Neural progenitor cell (in vitro differentiated cells): ENCODE data around the gene CSTF1. TPM values are rescaled to one million over a fixed set of nuclear protein-coding genes. Genes with fewer than 3 reads are reported as not detected.

Experiments used
- DNase-seq: peaks from one replicate; pipeline ENCODE4 v3.0.0-alpha.2; 2016; ENCODE audit warnings: low spot score
- H2AFZ ChIP-seq: fragments of 200-600 bp; sonication (generic); replicated peaks from 2 replicates; pipeline ENCODE4 v1.6.1; 2016; ENCODE audit warnings: antibody characterized with exemption
- H3F3A ChIP-seq: fragments of 200-600 bp; sonication (generic); 2 replicates; pipeline ENCODE4 v1.6.1; 2016; ENCODE audit warnings: antibody characterized with exemption, low read depth
- H3K27ac ChIP-seq: fragments of 200-600 bp; sonication (generic); 2 replicates; pipeline ENCODE4 v1.5.1; 2016; ENCODE audit warnings: mild to moderate bottlenecking
- H3K27me3 ChIP-seq: fragments of 200-600 bp; sonication (generic); 2 replicates; pipeline ENCODE4 v1.6.1; 2016; ENCODE audit warnings: mild to moderate bottlenecking, moderate library complexity
- H3K36me3 ChIP-seq: fragments of 200-600 bp; sonication (generic); 2 replicates; pipeline ENCODE4 v1.5.1; 2016
- H3K4me1 ChIP-seq: fragments of 200-600 bp; sonication (generic); 2 replicates; pipeline ENCODE4 v1.6.1; 2016; ENCODE audit warnings: mixed run types
- H3K4me2 ChIP-seq: fragments of 200-600 bp; sonication (generic); 2 replicates; pipeline ENCODE4 v1.6.1; 2016
- H3K4me3 ChIP-seq: fragments of 200-600 bp; sonication (generic); 2 replicates; pipeline ENCODE4 v1.5.1; 2016
- H3K79me2 ChIP-seq: fragments of 200-600 bp; sonication (generic); 2 replicates; pipeline ENCODE4 v1.6.1; 2016; ENCODE audit warnings: low read depth
- H3K9ac ChIP-seq: fragments of 200-600 bp; sonication (generic); 2 replicates; pipeline ENCODE4 v1.6.1; 2016
- H3K9me3 ChIP-seq: fragments of 200-600 bp; sonication (generic); 2 replicates; pipeline ENCODE4 v1.5.1; 2016; ENCODE audit warnings: low read depth
- H4K20me1 ChIP-seq: fragments of 200-600 bp; sonication (generic); 2 replicates; pipeline ENCODE4 v1.6.1; 2016; ENCODE audit warnings: low read depth
- H3K27ac Mint-ChIP-seq: 3 replicates; pipeline ENCODE4 v1.8.0; 2021; ENCODE audit warnings: mixed read lengths
- H3K27me3 Mint-ChIP-seq: 2 replicates; pipeline ENCODE4 v1.8.0; 2022; ENCODE audit warnings: low read depth, mild to moderate bottlenecking, inconsistent platforms, moderate library complexity, mixed read lengths; ENCODE audit not compliant: insufficient read depth
- H3K36me3 Mint-ChIP-seq: 3 replicates; pipeline ENCODE4 v1.8.0; 2021; ENCODE audit warnings: mixed read lengths
- H3K4me1 Mint-ChIP-seq: 3 replicates; pipeline ENCODE4 v1.8.0; 2021; ENCODE audit warnings: mixed read lengths
- H3K4me3 Mint-ChIP-seq: 3 replicates; pipeline ENCODE4 v1.8.0; 2021; ENCODE audit warnings: mild to moderate bottlenecking, moderate library complexity, mixed read lengths
- H3K9me3 Mint-ChIP-seq: 3 replicates; pipeline ENCODE4 v1.8.0; 2020; ENCODE audit warnings: mixed read lengths
- EZH2 ChIP-seq: fragments of 200-600 bp; sonication (generic); IDR thresholded peaks from 2 replicates; pipeline ENCODE4 v1.6.1; 2017; ENCODE audit warnings: antibody characterized with exemption, mild to moderate bottlenecking, moderate library complexity
- EZH2phosphoT487 ChIP-seq: fragments of 200-600 bp; sonication (generic); IDR thresholded peaks from 2 replicates; pipeline ENCODE4 v1.6.1; 2017; ENCODE audit warnings: antibody characterized with exemption
- total RNA-seq: library from RNA; depleted of rRNA; stranded (reverse); fragments of >200 nt; gene quantifications from 2 replicates; pipeline ENCODE4 v1.2.3, GENCODE V29; 2015; ENCODE audit warnings: low replicate concordance
- TF ChIP-seq, protein P1 (sequence below): fragments of 200-600 bp; sonication (generic); IDR thresholded peaks from 2 replicates; pipeline ENCODE4 v1.5.1; 2017; ENCODE audit warnings: antibody characterized with exemption, mild to moderate bottlenecking

Gene CSTF1
- total RNA-seq, 1 donor from 2014 or later = 87.2 TPM

DNA sequence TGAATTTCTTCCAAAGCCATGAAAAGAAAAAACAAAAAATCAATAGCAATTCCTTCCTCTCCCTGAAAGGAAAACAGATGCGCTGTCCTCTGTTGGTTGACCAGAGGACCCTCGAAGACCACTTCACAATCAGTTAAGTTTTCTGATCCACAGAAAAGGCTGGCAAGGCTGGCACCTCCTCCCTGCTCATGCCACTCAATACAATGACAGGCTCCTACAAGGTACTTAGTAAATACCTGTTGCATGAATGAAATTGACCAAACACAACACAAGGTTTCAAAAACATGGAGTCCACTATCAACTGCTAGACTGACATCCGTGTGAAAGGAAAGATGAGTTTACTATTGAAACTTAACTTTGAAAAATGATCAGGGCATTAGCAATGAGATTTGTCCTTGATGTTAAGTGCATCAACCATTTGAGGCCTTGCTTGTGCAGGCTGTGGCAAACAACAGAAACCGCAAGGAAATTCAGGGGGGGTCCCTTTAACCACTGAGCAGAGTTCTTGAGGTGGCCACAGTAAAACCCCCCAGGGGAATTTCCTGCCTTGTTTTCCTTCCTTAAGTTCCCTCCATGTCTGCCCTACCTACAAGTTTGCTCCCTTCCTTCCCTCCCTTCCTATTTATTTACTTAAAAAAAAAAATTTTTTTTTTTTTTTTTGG, 48.0 kb downstream of the CSTF1 start:
- Mint-ChIP-seq H3K4me1 (peaks cover 2% of the 10 kb centered on the region), H3K27ac (peak overlapping the region; percentile 26), H3K27me3 (peaks cover 2% of the 10 kb centered on the region), H3K36me3 (no peaks in the 10 kb centered on the region), H3K9me3 (no peaks in the 10 kb centered on the region), H3K4me3 (no peak overlapping the region)
- Histone ChIP-seq H3K36me3 (no peaks in the 10 kb centered on the region), H4K20me1 (no peaks in the 10 kb centered on the region), H3F3A (no peaks in the 10 kb centered on the region), H3K4me2 (no peak overlapping the region), H2AFZ (no peak overlapping the region), H3K79me2 (no peaks in the 10 kb centered on the region), H3K4me3 (no peak overlapping the region), H3K9ac (no peak overlapping the region), H3K4me1 (no peaks in the 10 kb centered on the region), H3K27me3 (no peaks in the 10 kb centered on the region), H3K9me3 (no peaks in the 10 kb centered on the region), H3K27ac (no peak overlapping the region)
- TF ChIP-seq EZH2 = no peak
- TF ChIP-seq, protein P1, sequence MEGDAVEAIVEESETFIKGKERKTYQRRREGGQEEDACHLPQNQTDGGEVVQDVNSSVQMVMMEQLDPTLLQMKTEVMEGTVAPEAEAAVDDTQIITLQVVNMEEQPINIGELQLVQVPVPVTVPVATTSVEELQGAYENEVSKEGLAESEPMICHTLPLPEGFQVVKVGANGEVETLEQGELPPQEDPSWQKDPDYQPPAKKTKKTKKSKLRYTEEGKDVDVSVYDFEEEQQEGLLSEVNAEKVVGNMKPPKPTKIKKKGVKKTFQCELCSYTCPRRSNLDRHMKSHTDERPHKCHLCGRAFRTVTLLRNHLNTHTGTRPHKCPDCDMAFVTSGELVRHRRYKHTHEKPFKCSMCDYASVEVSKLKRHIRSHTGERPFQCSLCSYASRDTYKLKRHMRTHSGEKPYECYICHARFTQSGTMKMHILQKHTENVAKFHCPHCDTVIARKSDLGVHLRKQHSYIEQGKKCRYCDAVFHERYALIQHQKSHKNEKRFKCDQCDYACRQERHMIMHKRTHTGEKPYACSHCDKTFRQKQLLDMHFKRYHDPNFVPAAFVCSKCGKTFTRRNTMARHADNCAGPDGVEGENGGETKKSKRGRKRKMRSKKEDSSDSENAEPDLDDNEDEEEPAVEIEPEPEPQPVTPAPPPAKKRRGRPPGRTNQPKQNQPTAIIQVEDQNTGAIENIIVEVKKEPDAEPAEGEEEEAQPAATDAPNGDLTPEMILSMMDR = no peak
- no peak for TF ChIP-seq EZH2phosphoT487
- no peak for DNase-seq

DNA sequence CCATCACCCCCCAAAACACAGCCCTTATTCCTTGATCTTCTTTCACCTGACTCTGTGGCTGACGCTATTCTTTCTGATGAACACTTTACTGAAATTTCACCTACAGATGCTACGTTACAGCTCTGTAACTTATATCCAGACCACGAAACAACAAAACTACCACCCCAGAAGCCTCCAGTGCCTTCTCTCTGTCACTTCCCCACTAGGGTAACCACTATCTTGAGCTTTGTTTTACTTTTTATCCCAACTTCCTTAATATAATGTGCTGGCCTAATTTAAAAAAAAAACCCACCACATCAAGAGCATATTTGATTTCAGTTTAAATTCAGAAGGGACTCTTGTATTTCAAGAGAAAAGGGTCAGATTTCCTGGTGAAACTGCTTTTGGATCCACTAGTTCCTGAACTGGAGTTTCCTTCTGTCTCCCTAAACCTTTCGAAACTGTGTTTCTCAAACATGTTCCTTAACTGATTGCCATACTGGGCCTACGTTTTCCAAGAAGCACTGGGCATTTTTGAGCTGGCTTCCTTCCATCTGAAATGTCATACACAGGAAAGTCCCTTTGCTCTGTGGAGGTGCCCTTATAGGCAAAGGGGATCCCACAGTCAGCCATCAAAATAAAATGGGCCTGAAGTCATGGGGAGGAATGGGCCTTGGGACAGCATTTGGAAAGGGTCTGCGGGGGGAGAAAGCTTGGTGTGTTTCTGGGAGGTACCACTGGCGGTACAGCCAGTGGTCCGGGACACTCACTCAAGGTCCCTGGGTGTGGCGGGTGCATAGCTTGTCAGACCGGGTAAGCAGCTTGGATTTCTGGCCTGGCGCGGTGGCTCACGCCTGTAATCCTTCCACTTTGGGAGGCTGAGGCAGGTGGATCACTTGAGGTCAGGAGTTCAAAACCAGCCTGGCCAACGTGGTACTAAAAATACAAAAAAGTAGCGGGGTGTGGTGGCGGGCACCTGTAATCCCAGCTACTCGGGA, 50.2 kb downstream of the CSTF1 start:
- no peak overlapping the region for H3K27ac Mint-ChIP-seq
- TF ChIP-seq, protein P1 = no peak
- no peak for TF ChIP-seq EZH2phosphoT487
- no peak for TF ChIP-seq EZH2
- no peaks in the 10 kb centered on the region for H3K9me3 Mint-ChIP-seq
- Histone ChIP-seq H3K4me2 (no peak overlapping the region), H4K20me1 (no peaks in the 10 kb centered on the region), H3K4me3 (no peak overlapping the region), H3K27me3 (no peaks in the 10 kb centered on the region), H3K79me2 (no peaks in the 10 kb centered on the region), H3K36me3 (no peaks in the 10 kb centered on the region), H3K4me1 (no peaks in the 10 kb centered on the region), H3F3A (no peaks in the 10 kb centered on the region), H2AFZ (no peak overlapping the region), H3K9ac (no peak overlapping the region), H3K9me3 (no peaks in the 10 kb centered on the region), H3K27ac (no peak overlapping the region)
- peaks cover 6% of the 10 kb centered on the region for H3K4me1 Mint-ChIP-seq
- peaks cover 2% of the 10 kb centered on the region for H3K27me3 Mint-ChIP-seq
- DNase-seq = no peak
- H3K36me3 Mint-ChIP-seq = no peaks in the 10 kb centered on the region
- H3K4me3 Mint-ChIP-seq = no peak overlapping the region

DNA sequence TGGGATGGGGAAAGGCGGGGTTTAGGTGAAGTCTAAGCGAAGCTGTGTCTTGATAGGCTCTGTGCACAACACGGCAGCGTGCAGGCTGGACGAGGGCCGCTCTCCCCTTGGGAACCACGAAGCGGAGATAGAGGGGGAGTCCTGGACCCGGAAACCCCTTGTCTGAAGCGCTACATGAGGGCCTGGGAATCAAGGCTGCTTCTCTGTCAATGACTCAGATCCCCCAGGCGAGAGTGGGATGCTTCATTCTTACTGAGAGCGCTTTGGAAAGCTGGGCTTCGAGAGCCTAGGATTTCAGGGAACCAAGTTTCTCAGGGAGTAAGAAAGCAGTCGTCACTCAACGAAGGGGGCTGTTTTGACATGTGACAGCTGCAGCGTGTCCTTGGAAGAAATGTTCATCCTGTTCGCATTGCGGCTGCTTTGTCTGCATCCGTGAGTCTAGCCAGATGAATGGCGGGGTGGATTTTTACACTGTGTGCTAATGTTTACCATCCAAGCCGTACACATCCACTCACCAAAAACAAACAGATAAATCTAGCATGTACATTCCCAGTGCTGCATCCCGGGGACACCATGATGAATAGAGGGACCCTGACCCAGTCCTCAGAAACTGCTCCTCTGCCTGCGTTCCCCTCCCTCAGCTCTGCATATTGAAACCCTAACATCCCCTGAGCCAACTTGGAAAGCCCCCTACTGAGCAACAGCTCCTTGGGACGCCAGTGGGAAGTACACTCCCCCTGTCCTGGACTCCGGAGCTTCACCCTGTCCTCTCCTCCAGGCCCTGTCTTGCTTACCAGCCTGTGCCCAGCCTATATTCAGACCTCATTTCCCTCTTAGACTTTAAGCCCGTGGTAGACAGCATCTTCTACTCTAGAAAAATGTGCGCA, 51.5 kb downstream of the CSTF1 start:
- H3F3A ChIP-seq = no peaks in the 10 kb centered on the region
- H3K79me2 ChIP-seq = no peaks in the 10 kb centered on the region
- no peak overlapping the region for H3K4me2 ChIP-seq
- peak overlapping the region; percentile 18 for H3K27ac Mint-ChIP-seq
- TF ChIP-seq, protein P1 = no peak
- H3K27me3 ChIP-seq = no peaks in the 10 kb centered on the region
- H3K27me3 Mint-ChIP-seq = no peaks in the 10 kb centered on the region
- H3K4me1 Mint-ChIP-seq = peaks cover 6% of the 10 kb centered on the region
- no peak overlapping the region for H3K4me3 Mint-ChIP-seq
- H3K4me3 ChIP-seq = no peak overlapping the region
- no peaks in the 10 kb centered on the region for H3K9me3 Mint-ChIP-seq
- H4K20me1 ChIP-seq = no peaks in the 10 kb centered on the region
- no peaks in the 10 kb centered on the region for H3K4me1 ChIP-seq
- no peak overlapping the region for H3K27ac ChIP-seq
- DNase-seq = no peak
- no peak overlapping the region for H2AFZ ChIP-seq
- H3K36me3 ChIP-seq = no peaks in the 10 kb centered on the region
- H3K9ac ChIP-seq = no peak overlapping the region
- H3K9me3 ChIP-seq = no peaks in the 10 kb centered on the region
- no peaks in the 10 kb centered on the region for H3K36me3 Mint-ChIP-seq
